WTC11 (cell line): Measurements from ENCODE around the gene DEPDC4.

Experiments used
- CTCF ChIP-seq: fragments of 200-600 bp; IDR thresholded peaks from 2 replicates; pipeline ENCODE4 v1.8.0; 2022; ENCODE audit warnings: antibody characterized with exemption
- NR3C1 ChIP-seq: sonication (generic); formaldehyde crosslinking; conservative IDR thresholded peaks from 2 replicates; pipeline ENCODE4 v1.8.1; 2023; ENCODE audit warnings: low read depth, mild to moderate bottlenecking, missing genetic modification reagents
- PRDM15 ChIP-seq: sonication (generic); formaldehyde crosslinking; IDR thresholded peaks from 2 replicates; pipeline ENCODE4 v1.8.0; 2022; ENCODE audit warnings: missing genetic modification reagents
- ZBTB21 ChIP-seq: sonication (generic); formaldehyde crosslinking; IDR thresholded peaks from 2 replicates; pipeline ENCODE4 v1.8.1; 2023; ENCODE audit warnings: mild to moderate bottlenecking, missing genetic modification reagents, borderline replicate concordance
- TF ChIP-seq, protein P1 (sequence below): sonication (generic); formaldehyde crosslinking; conservative IDR thresholded peaks from 2 replicates; pipeline ENCODE4 v1.8.1; 2023; ENCODE audit warnings: mild to moderate bottlenecking, low read depth, missing genetic modification reagents, moderate library complexity

DNA sequence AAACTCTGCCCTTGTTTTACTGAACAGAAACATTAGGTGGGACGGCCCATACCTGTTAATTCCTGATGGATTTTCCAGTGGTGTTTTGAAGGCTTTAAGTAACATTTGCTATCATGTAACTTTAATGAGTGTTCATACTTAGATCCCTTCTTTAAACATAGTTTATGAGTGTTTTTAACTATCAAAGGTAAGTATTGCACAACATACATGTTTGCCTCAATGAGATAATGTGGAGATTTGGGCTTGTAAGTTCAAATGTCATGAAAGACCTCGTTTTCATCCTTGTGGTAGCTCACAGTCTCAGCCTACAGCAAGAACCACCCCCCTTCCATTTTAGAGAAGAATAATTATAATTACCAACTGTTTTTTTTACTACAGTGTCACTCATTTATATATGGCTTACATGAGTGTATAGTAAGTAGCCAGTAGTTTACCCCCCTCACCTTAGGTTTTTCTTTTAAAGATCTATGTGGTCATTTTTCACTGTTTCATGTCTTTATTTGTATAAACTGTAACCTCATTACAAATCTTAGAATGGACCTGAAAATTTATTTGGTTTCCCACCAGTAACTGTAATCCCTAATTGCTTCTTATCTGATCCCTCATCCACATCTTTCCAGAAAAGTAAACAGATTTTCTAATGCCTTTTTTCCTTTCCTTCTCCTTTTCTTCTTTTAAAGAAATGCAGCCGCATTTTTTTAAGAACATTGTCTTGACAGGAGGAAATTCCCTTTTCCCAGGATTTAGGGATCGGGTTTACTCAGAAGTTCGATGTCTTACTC, 47.4 kb downstream of the DEPDC4 start:
- TF ChIP-seq CTCF (no peak), PRDM15 (CRISPR knock-in tag) (no peak), NR3C1 (no peak), ZBTB21 (CRISPR knock-in tag) (no peak)
- TF ChIP-seq, protein P1, sequence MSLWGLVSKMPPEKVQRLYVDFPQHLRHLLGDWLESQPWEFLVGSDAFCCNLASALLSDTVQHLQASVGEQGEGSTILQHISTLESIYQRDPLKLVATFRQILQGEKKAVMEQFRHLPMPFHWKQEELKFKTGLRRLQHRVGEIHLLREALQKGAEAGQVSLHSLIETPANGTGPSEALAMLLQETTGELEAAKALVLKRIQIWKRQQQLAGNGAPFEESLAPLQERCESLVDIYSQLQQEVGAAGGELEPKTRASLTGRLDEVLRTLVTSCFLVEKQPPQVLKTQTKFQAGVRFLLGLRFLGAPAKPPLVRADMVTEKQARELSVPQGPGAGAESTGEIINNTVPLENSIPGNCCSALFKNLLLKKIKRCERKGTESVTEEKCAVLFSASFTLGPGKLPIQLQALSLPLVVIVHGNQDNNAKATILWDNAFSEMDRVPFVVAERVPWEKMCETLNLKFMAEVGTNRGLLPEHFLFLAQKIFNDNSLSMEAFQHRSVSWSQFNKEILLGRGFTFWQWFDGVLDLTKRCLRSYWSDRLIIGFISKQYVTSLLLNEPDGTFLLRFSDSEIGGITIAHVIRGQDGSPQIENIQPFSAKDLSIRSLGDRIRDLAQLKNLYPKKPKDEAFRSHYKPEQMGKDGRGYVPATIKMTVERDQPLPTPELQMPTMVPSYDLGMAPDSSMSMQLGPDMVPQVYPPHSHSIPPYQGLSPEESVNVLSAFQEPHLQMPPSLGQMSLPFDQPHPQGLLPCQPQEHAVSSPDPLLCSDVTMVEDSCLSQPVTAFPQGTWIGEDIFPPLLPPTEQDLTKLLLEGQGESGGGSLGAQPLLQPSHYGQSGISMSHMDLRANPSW (CRISPR knock-in tag) = no peak
